GM12878 (cell line): ENCODE measurements around the gene ZNF146. TPM values are rescaled to one million over a fixed set of nuclear protein-coding genes. Genes with fewer than 3 reads are reported as not detected.

Experiments
- ATAC-seq: fragments of 200-7000 bp; cut with Tn5 transposase; 3 replicates; pipeline ENCODE4 v1.9.1; 2020; ENCODE audit warnings: mild to moderate bottlenecking, moderate library complexity
- BruUV-seq: library from RNA; stranded (reverse); fragments of 400-500 nt; replicated peaks from 2 replicates; lab custom pipeline; 2021; lab: Mats Ljungman, UMichigan
- CTCF ChIA-PET: fragments of 300-600 bp; sonication (Branson Sonifier 250); formaldehyde crosslinking; extraction: SDS; loops from one replicate; lab custom pipeline; 2021; ENCODE audit warnings: inconsistent platforms; lab: Yijun Ruan, JAX
- POLR2A ChIA-PET: fragments of 350-600 bp; formaldehyde crosslinking; extraction: SDS; loops from one replicate; lab custom pipeline; 2021; ENCODE audit warnings: inconsistent platforms; lab: Charles Lee
- RAD21 ChIA-PET: fragments of 300-600 bp; sonication (Branson Sonifier 250); formaldehyde crosslinking; loops from one replicate; lab custom pipeline; 2023; ENCODE audit warnings: antibody characterized with exemption; ENCODE audit not compliant: unreplicated experiment; lab: Charles Lee
- SMC1A ChIA-PET: fragments of 300-600 bp; sonication (Branson Sonifier 250); formaldehyde crosslinking; loops from one replicate; lab custom pipeline; 2023; ENCODE audit not compliant: unreplicated experiment, uncharacterized antibody; lab: Charles Lee
- DNase-seq: peaks from one replicate; pipeline ENCODE4 v3.0.0-alpha.2; 2011; ENCODE audit warnings: low read depth, low spot score
- FAIRE-seq: peaks from 3 replicates; lab custom pipeline; 2011; peaks lifted over from hg19 to GRCh38; lab: Jason Lieb, UNC
- H2AFZ ChIP-seq: 2 replicates; pipeline ENCODE4 v1.6.0; 2011; ENCODE audit warnings: low read depth, low read length, control low read depth; ENCODE audit not compliant: control insufficient read depth
- H3K27ac ChIP-seq: 2 replicates; pipeline ENCODE4 v1.5.1; 2011; ENCODE audit warnings: control low read depth; ENCODE audit not compliant: control insufficient read depth, insufficient read depth
- H3K27me3 ChIP-seq, 2 experiments: replicated peaks in 1 of 2; 2 replicates each; pipeline versions ENCODE4 v1.6.0 to v1.6.1; 2011; ENCODE audit warnings: low read length in 1 of 2; ENCODE audit not compliant: control insufficient read depth in 2 of 2, insufficient read depth in 2 of 2
- H3K36me3 ChIP-seq, 2 experiments: 2 replicates each; pipeline ENCODE4 v1.5.1; 2011; ENCODE audit warnings: low read length in 1 of 2; ENCODE audit not compliant: control insufficient read depth in 2 of 2, insufficient read depth in 2 of 2
- H3K4me1 ChIP-seq: 2 replicates; pipeline ENCODE4 v1.6.1; 2011; ENCODE audit warnings: mild to moderate bottlenecking, low read length, moderate library complexity, mixed read lengths; ENCODE audit not compliant: control insufficient read depth, insufficient read depth
- H3K4me2 ChIP-seq: 2 replicates; pipeline ENCODE4 v1.6.0; 2011; ENCODE audit warnings: control low read depth; ENCODE audit not compliant: control insufficient read depth, insufficient read depth
- H3K4me3 ChIP-seq: fragments of 200-600 bp; sonication (generic); 2 replicates; pipeline ENCODE4 v1.5.1; 2016
- H3K79me2 ChIP-seq: 2 replicates; pipeline ENCODE4 v1.6.0; 2011; ENCODE audit warnings: low read length; ENCODE audit not compliant: control insufficient read depth, insufficient read depth
- H3K9ac ChIP-seq: 2 replicates; pipeline ENCODE4 v1.8.0; 2011; ENCODE audit warnings: low read length, control low read depth, mixed read lengths; ENCODE audit not compliant: control insufficient read depth, insufficient read depth
- H3K9me3 ChIP-seq: replicated peaks from 3 replicates; pipeline ENCODE4 v1.5.1; 2011; ENCODE audit warnings: mild to moderate bottlenecking, low read length; ENCODE audit not compliant: control insufficient read depth, insufficient read depth
- H4K20me1 ChIP-seq: 2 replicates; pipeline ENCODE4 v1.6.0; 2011; ENCODE audit not compliant: control insufficient read depth, insufficient read depth
- IKZF2 ChIP-seq, 2 experiments: fragments of 450-650 bp; IDR thresholded peaks; 2 replicates each; pipeline ENCODE4 v1.6.1; 2017; ENCODE audit warnings: mild to moderate bottlenecking in 2 of 2, moderate library complexity in 2 of 2
- NR2C1 ChIP-seq: fragments of 450-650 bp; IDR thresholded peaks from 2 replicates; pipeline ENCODE4 v1.6.1; 2017; ENCODE audit warnings: antibody characterized with exemption, mild to moderate bottlenecking, moderate library complexity
- PAX5 ChIP-seq: IDR thresholded peaks from 2 replicates; pipeline ENCODE4 v1.6.1; 2011; ENCODE audit warnings: low read depth, low read length, borderline replicate concordance
- RAD51 ChIP-seq: fragments of 450-650 bp; IDR thresholded peaks from 2 replicates; pipeline ENCODE4 v1.6.1; 2016; ENCODE audit warnings: moderate library complexity, mild to moderate bottlenecking, inconsistent platforms
- RBBP5 ChIP-seq: fragments of 200-600 bp; sonication (generic); conservative IDR thresholded peaks from 2 replicates; pipeline ENCODE4 v1.6.1; 2016
- RELB ChIP-seq: fragments of 450-650 bp; IDR thresholded peaks from 2 replicates; pipeline ENCODE4 v1.6.1; 2017; ENCODE audit warnings: low read depth, mild to moderate bottlenecking, moderate library complexity
- SIN3A ChIP-seq: IDR thresholded peaks from 2 replicates; pipeline ENCODE4 v1.6.1; 2012; ENCODE audit warnings: low read depth, low read length, improper control_type of control experiment
- USF1 ChIP-seq: IDR thresholded peaks from 2 replicates; pipeline ENCODE4 v1.6.1; 2011; ENCODE audit warnings: borderline replicate concordance, low read depth, mild to moderate bottlenecking, moderate library complexity, mixed read lengths, low read length; ENCODE audit not compliant: insufficient read depth; ENCODE audit errors: extremely low read length
- ZBTB33 ChIP-seq: fragments of 450-650 bp; IDR thresholded peaks from 2 replicates; pipeline ENCODE4 v1.6.1; 2017; ENCODE audit warnings: mild to moderate bottlenecking
- WGBS: methylation state at CpG from one replicate; pipeline ENCODE4 v1.1.6; 2016; ENCODE audit warnings: low lambda C conversion rate; ENCODE audit not compliant: insufficient replicate concordance, insufficient coverage; ENCODE audit errors: missing lambda C conversion rate; 5-methylcytosine and 5-hydroxymethylcytosine counted together
- in situ Hi-C: fragments of 300-500 bp; cut with MboI; formaldehyde crosslinking; loops from 9 replicates; pipeline ENCODE4 v1.14.3; 2018; ENCODE audit warnings: mixed read lengths
- intact Hi-C: fragments of 100-400 bp; cut with micrococcal nuclease; formaldehyde crosslinking; loops from one replicate; pipeline ENCODE4 v1.14.2; 2022; ENCODE audit not compliant: unreplicated experiment
- polyA plus RNA-seq, 11 experiments: library from polyadenylated mRNA; depleted of rRNA in 4 of 11; unstranded in 6 of 11; stranded (reverse) in 5 of 11; fragments of >200 nt; fragmentation: Nextera tagmentation in 4 of 11; fragmentation: Illumina TruSeq in 1 of 11; extraction: Ambion mirVana in 4 of 11; extraction: Trizol in 1 of 11; gene quantifications; 1 replicate in 1 of 11; 2 replicates in 10 of 11; pipeline versions ENCODE4 v1.2.1 to v1.2.3, GENCODE V29; 2011 to 2016; ENCODE audit warnings: inconsistent platforms in 2 of 11, missing spikeins in 2 of 11, low read depth in 1 of 11
- total RNA-seq, 4 experiments: library from RNA; depleted of rRNA in 3 of 4; stranded (reverse); fragments of >200 nt in 3 of 4; fragmentation: Illumina TruSeq in 1 of 4; extraction: Trizol in 1 of 4; gene quantifications; 2 replicates each; pipeline versions ENCODE4 v1.2.1 to v1.2.3, GENCODE V29; 2013 to 2021
- TF ChIP-seq, protein P1 (sequence below), 3 experiments: IDR thresholded peaks in 2 of 3; conservative IDR thresholded peaks in 1 of 3; 2 replicates each; pipeline ENCODE4 v1.5.1; 2011; ENCODE audit warnings: low read depth in 3 of 3, low read length in 3 of 3, mild to moderate bottlenecking in 3 of 3, control low read depth in 2 of 3, moderate library complexity in 2 of 3, inconsistent platforms in 1 of 3, mixed read lengths in 1 of 3; ENCODE audit not compliant: control insufficient read depth in 2 of 3, insufficient read depth in 1 of 3; ENCODE audit errors: extremely low read depth in 1 of 3

ZNF146 gene
- total and polyA plus RNA-seq, 10 of the 15 experiments (the other 5 are each of a cell fraction or from before 2014, with no cell fraction given) = 20.0 to 115 (median 71.2) TPM

- H3K4me2 ChIP-seq = no peak overlapping the region
- no peak for ATAC-seq
- WGBS = 47% methylated on average over 2 of the region's 2 CpGs
- H3K27me3 ChIP-seq = no peaks in the 10 kb centered on the region
- H3K4me1 ChIP-seq = no peaks in the 10 kb centered on the region; the same call in 1 of the 2 replicates
- no peak overlapping the region for H3K27ac ChIP-seq
- intact Hi-C loops (no loop called here), in situ Hi-C loops (no loop called here)
- H3K36me3 ChIP-seq = no peaks in the 10 kb centered on the region; a peak in 1 of 4 replicates
- POLR2A ChIA-PET = no interaction called here
- no peaks in the 10 kb centered on the region for H3K79me2 ChIP-seq
- no peaks in the 10 kb centered on the region for H4K20me1 ChIP-seq
- no TSS peak for BruUV-seq
- H2AFZ ChIP-seq = no peak overlapping the region
- CTCF ChIA-PET = interaction anchor here (1.0 kb wide), 1 partner anchor 17 kb away, joined by 3 read pairs; no protein-coding TSS in a partner anchor
- no peak overlapping the region for H3K4me3 ChIP-seq
- SMC1A ChIA-PET = interaction anchor here (1.0 to 2.2 kb wide), 2 partner anchors 8 to 12 kb away, joined by 5 to 7 read pairs; no protein-coding TSS in a partner anchor
- RAD21 ChIA-PET = no interaction called here
- no peaks in the 10 kb centered on the region for H3K9me3 ChIP-seq
- TF ChIP-seq PAX5 (0 out of 2 replicates have a peak, but pooled peaks have one; percentile 12), RAD51 (no peak)
- FAIRE-seq = no peak
- no peak for DNase-seq
- H3K9ac ChIP-seq = no peak overlapping the region
Measured at GRCh38 chr19:36196249-36196648, 18.7 kb upstream of the ZNF146 start.

DNA sequence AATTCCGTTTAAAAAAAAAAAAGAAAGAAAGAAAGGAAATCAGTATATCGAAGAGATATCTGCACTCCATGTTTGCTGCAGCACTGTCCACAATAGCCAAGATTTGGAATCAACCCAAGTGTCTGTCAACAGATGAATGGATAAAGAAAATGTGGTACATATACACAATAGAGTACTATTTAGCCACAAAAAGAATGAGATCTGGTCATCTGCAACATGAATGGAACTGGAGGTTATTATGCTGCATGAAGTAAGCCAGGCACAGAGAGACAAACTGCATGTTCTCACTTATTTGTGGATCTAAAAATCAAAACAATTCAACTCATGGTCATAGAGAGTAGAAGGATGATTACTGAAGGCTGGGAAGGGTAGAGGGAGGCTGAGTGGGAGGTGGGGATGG is 16.8 kb upstream of the ZNF146 start:
- Histone ChIP-seq H3K27ac (no peak overlapping the region), H2AFZ (no peak overlapping the region), H3K4me3 (no peak overlapping the region), H3K27me3 (no peaks in the 10 kb centered on the region), H3K79me2 (no peaks in the 10 kb centered on the region), H3K9me3 (no peaks in the 10 kb centered on the region), H3K36me3 (no peaks in the 10 kb centered on the region; a peak in 1 of 4 replicates), H3K9ac (no peak overlapping the region), H4K20me1 (no peaks in the 10 kb centered on the region), H3K4me1 (no peaks in the 10 kb centered on the region; the same call in 1 of the 2 replicates), H3K4me2 (no peak overlapping the region)
- POLR2A ChIA-PET = no interaction called here
- SMC1A ChIA-PET = no interaction called here
- intact Hi-C loops (no loop called here), in situ Hi-C loops (no loop called here)
- BruUV-seq = no TSS peak
- FAIRE-seq = no peak
- RAD21 ChIA-PET = interaction anchor here (0.6 kb wide), 1 partner anchor 1008 kb away, joined by 4 read pairs; no protein-coding TSS in a partner anchor
- WGBS = 83% methylated on average over 1 of the region's 2 CpGs
- CTCF ChIA-PET = no interaction called here
- DNase-seq = no peak
- ATAC-seq = no peak
- TF ChIP-seq SIN3A (no peak), USF1 (no peak), NR2C1 (no peak), RELB (no peak), ZBTB33 (no peak), RBBP5 (no peak), IKZF2 (IDR thresholded peaks at IDR 0.05) (no peak)
- TF ChIP-seq, protein P1, sequence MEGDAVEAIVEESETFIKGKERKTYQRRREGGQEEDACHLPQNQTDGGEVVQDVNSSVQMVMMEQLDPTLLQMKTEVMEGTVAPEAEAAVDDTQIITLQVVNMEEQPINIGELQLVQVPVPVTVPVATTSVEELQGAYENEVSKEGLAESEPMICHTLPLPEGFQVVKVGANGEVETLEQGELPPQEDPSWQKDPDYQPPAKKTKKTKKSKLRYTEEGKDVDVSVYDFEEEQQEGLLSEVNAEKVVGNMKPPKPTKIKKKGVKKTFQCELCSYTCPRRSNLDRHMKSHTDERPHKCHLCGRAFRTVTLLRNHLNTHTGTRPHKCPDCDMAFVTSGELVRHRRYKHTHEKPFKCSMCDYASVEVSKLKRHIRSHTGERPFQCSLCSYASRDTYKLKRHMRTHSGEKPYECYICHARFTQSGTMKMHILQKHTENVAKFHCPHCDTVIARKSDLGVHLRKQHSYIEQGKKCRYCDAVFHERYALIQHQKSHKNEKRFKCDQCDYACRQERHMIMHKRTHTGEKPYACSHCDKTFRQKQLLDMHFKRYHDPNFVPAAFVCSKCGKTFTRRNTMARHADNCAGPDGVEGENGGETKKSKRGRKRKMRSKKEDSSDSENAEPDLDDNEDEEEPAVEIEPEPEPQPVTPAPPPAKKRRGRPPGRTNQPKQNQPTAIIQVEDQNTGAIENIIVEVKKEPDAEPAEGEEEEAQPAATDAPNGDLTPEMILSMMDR (IDR thresholded peaks at IDR 0.05 in 2 of 3, conservative IDR thresholded peaks at IDR 0.05 in 1 of 3; ENCODE audit: control insufficient read depth in 2 of 3, extremely low read depth in 1 of 3, insufficient read depth in 1 of 3, low read depth in 3 of 3, low read length in 3 of 3) = no peak
